Cardiac muscle cell (in vitro differentiated cells and primary cell): ENCODE results near the gene MRPL2. TPM values are rescaled to one million over a fixed set of nuclear protein-coding genes. Genes with fewer than 3 reads are reported as not detected.

ENCODE experiments used
- DNase-seq, 2 donors: peaks; one replicate each; pipeline versions ENCODE4 v3.0.0 to v3.0.0-alpha.2; 2010 to 2017; ENCODE audit warnings: low read depth in 1 of 2, low spot score in 1 of 2
- H3K27ac ChIP-seq: fragments of 200-600 bp; sonication (generic); 2 replicates; pipeline ENCODE4 v1.5.1; 2016
- H3K27me3 ChIP-seq: fragments of 200-600 bp; sonication (generic); 2 replicates; pipeline ENCODE4 v1.6.0; 2016; ENCODE audit warnings: control low read depth
- H3K36me3 ChIP-seq: fragments of 200-600 bp; sonication (generic); 2 replicates; pipeline ENCODE4 v1.5.1; 2016; ENCODE audit warnings: control low read depth
- H3K4me1 ChIP-seq: fragments of 200-600 bp; sonication (generic); 2 replicates; pipeline ENCODE4 v1.8.1; 2017; ENCODE audit warnings: low read depth, mild to moderate bottlenecking, mixed run types
- H3K4me3 ChIP-seq: fragments of 200-600 bp; sonication (generic); 2 replicates; pipeline ENCODE4 v1.5.1; 2016; ENCODE audit warnings: mild to moderate bottlenecking
- H3K9me3 ChIP-seq: fragments of 200-600 bp; sonication (generic); 2 replicates; pipeline ENCODE4 v1.5.1; 2017; ENCODE audit warnings: low read depth, mild to moderate bottlenecking, control low read depth
- CTCF ChIP-seq: IDR thresholded peaks from 2 replicates; pipeline ENCODE4 v1.5.1; 2012; ENCODE audit warnings: low read depth, mild to moderate bottlenecking, low read length
- polyA plus RNA-seq: library from polyadenylated mRNA; unstranded; fragments of >200 nt; fragmentation: Nextera tagmentation; extraction: Ambion mirVana; gene quantifications from 2 replicates; pipeline ENCODE4 v1.2.1, GENCODE V29; 2016
- total RNA-seq: library from RNA; depleted of rRNA; stranded (reverse); fragments of >200 nt; gene quantifications from 2 replicates; pipeline ENCODE4 v1.2.3, GENCODE V29; 2016

The MRPL2 gene
- total and polyA plus RNA-seq, 2 experiments from 2014 or later, result 49.1 to 148 TPM

GRCh38 chr6:43097502-43097901, 38.3 kb upstream of the MRPL2 start:
- no peak for DNase-seq
- H3K4me3 ChIP-seq, result no peak overlapping the region
- H3K9me3 ChIP-seq, result no peaks in the 10 kb centered on the region
- no peaks in the 10 kb centered on the region for H3K36me3 ChIP-seq
- H3K27ac ChIP-seq, result peak overlapping the region; percentile 83
- TF ChIP-seq CTCF, result no peak
- H3K4me1 ChIP-seq, result peaks cover 29% of the 10 kb centered on the region
- no peaks in the 10 kb centered on the region for H3K27me3 ChIP-seq

GRCh38 chr6:43097098-43097489, 37.9 kb upstream of the MRPL2 start:
- Histone ChIP-seq H3K9me3 (no peaks in the 10 kb centered on the region), H3K36me3 (no peaks in the 10 kb centered on the region), H3K4me1 (peaks cover 29% of the 10 kb centered on the region), H3K27me3 (no peaks in the 10 kb centered on the region), H3K4me3 (no peak overlapping the region), H3K27ac (peak overlapping the region; percentile 83)
- no peak for TF ChIP-seq CTCF
- no peak for DNase-seq

- H3K9me3 ChIP-seq, result no peaks in the 10 kb centered on the region
- DNase-seq, result peak in 1 of 2 donors; percentile 87
- no peak overlapping the region for H3K4me3 ChIP-seq
- H3K27ac ChIP-seq, result peak overlapping the region; percentile 83
- no peak for TF ChIP-seq CTCF
- no peaks in the 10 kb centered on the region for H3K36me3 ChIP-seq
- no peaks in the 10 kb centered on the region for H3K27me3 ChIP-seq
- peaks cover 29% of the 10 kb centered on the region for H3K4me1 ChIP-seq
Observed at GRCh38 chr6:43096451-43097097, 37.3 kb upstream of the MRPL2 start.

- no peaks in the 10 kb centered on the region for H3K27me3 ChIP-seq
- no peak for DNase-seq
- peak overlapping the region; percentile 83 for H3K27ac ChIP-seq
- peaks cover 29% of the 10 kb centered on the region for H3K4me1 ChIP-seq
- H3K4me3 ChIP-seq, result no peak overlapping the region
- no peaks in the 10 kb centered on the region for H3K9me3 ChIP-seq
- TF ChIP-seq CTCF, result no peak
- H3K36me3 ChIP-seq, result no peaks in the 10 kb centered on the region
Observed at GRCh38 chr6:43095939-43096338, 36.7 kb upstream of the MRPL2 start.

- H3K27ac ChIP-seq, result peak overlapping the region; percentile 22
- H3K4me1 ChIP-seq, result peaks cover 48% of the 10 kb centered on the region
Observed at GRCh38 chr6:43093436-43094289, 34.4 kb upstream of the MRPL2 start.

More at GRCh38 chr6:43093436-43094289, 34.4 kb upstream of the MRPL2 start:
- H3K9me3 ChIP-seq, result no peaks in the 10 kb centered on the region
- no peaks in the 10 kb centered on the region for H3K36me3 ChIP-seq
- no peaks in the 10 kb centered on the region for H3K27me3 ChIP-seq
- TF ChIP-seq CTCF, result no peak
- no peak overlapping the region for H3K4me3 ChIP-seq
- DNase-seq, result peak in 1 of 2 donors; percentile 54
